Measurements from ENCODE around the gene SPACA4. TPM values are rescaled to one million over a fixed set of nuclear protein-coding genes. Genes with fewer than 3 reads are reported as not detected.
A peak's percentile ranks its signal among the peaks of the same experiment; 100 is the strongest.

Gene SPACA4
- polyA plus RNA-seq, 2 of the 4 experiments (the other 2 are of a cell fraction) = 0.08 to 0.12 TPM

DNA sequence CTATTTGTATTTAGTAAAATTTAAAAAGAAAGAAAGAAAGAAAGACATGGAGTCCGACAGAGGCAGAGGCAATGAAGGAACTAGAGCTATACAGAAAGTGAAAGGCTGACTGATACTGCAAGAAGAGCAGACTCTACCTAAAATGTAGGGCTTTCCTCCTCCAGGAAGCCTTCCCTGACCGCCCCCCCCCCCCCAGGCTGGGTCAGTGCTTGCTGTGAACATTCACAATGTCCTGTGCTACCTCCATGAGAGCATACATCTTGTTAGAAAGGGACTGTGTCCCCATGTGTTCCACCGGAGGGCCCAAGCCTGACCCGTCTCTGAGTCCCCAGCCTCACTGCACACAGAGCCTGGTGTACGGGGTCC is 45.1 kb downstream of the SPACA4 start:
- FAIRE-seq (no peak), ATAC-seq (peak; percentile 16 to 37; a peak in 3 of 6 replicates), DNase-seq (ENCODE audit: low read depth in 1 of 2, low spot score in 1 of 2) (no peak)
- TF ChIP-seq ZFP36 (IDR thresholded peaks at IDR 0.05; ENCODE audit: borderline replicate concordance, partially characterized antibody) (peak; percentile 79), ZSCAN20 (CRISPR knock-in tag; IDR thresholded peaks at IDR 0.05) (no peak)
- CTCF ChIA-PET = interaction anchor here (1.0 to 2.0 kb wide), 4 partner anchors 36 to 190 kb away, joined by 4 to 8 read pairs (median 4); no protein-coding TSS in a partner anchor
- POLR2A ChIA-PET = no interaction called here
- H3K9me3 ChIP-seq = no peaks in the 10 kb centered on the region
- H3K27ac ChIP-seq = no peak overlapping the region
- H3K4me2 ChIP-seq = no peak overlapping the region
- H3K4me3 ChIP-seq = no peak overlapping the region
- H3K4me1 ChIP-seq = peaks cover 5% of the 10 kb centered on the region; the same call in 2 of the 3 replicates
- WGBS (ENCODE audit: missing lambda C conversion rate) = 78% methylated on average over 5 of the region's 5 CpGs

- Histone ChIP-seq H3K9me3 (no peaks in the 10 kb centered on the region), H3K4me2 (no peak overlapping the region), H3K4me1 (no peaks in the 10 kb centered on the region), H3K4me3 (no peak overlapping the region), H3K27ac (0 out of 6 replicates have a peak overlapping the region, but pooled peaks of 1 of the 2 experiments have one; percentile 5)
- TF ChIP-seq NPAS2 (CRISPR knock-in tag; IDR thresholded peaks at IDR 0.05; ENCODE audit: borderline replicate concordance) = no peak
- TF ChIP-seq EHF (CRISPR knock-in tag; IDR thresholded peaks at IDR 0.05) = no peak
- no peak for TF ChIP-seq CBX2 (IDR thresholded peaks at IDR 0.05; ENCODE audit: borderline replicate concordance, low read depth)
- no peak for TF ChIP-seq PHF8 (IDR thresholded peaks at IDR 0.05; ENCODE audit: borderline replicate concordance, low read depth)
- TF ChIP-seq, protein P1, sequence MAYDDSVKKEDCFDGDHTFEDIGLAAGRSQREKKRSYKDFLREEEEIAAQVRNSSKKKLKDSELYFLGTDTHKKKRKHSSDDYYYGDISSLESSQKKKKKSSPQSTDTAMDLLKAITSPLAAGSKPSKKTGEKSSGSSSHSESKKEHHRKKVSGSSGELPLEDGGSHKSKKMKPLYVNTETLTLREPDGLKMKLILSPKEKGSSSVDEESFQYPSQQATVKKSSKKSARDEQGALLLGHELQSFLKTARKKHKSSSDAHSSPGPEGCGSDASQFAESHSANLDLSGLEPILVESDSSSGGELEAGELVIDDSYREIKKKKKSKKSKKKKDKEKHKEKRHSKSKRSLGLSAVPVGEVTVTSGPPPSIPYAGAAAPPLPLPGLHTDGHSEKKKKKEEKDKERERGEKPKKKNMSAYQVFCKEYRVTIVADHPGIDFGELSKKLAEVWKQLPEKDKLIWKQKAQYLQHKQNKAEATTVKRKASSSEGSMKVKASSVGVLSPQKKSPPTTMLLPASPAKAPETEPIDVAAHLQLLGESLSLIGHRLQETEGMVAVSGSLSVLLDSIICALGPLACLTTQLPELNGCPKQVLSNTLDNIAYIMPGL (CRISPR knock-in tag; IDR thresholded peaks at IDR 0.05; ENCODE audit: borderline replicate concordance) = no peak
- no peak for TF ChIP-seq CHD2 (IDR thresholded peaks at IDR 0.05; ENCODE audit: low read length, partially characterized antibody)
- no peak for TF ChIP-seq KDM1A (IDR thresholded peaks at IDR 0.05; ENCODE audit: low read depth)
- no peak for TF ChIP-seq MAFK (IDR thresholded peaks at IDR 0.05; ENCODE audit: partially characterized antibody)
- TF ChIP-seq SMC3 (IDR thresholded peaks at IDR 0.05) = no peak
- no peak for TF ChIP-seq EHMT2 (IDR thresholded peaks at IDR 0.05; ENCODE audit: low read depth)
- no peak for TF ChIP-seq RNF2 (IDR thresholded peaks at IDR 0.05; ENCODE audit: borderline replicate concordance, low read depth)
- no peak for TF ChIP-seq ZFP36 (IDR thresholded peaks at IDR 0.05; ENCODE audit: borderline replicate concordance, partially characterized antibody)
- TF ChIP-seq JUN (IDR thresholded peaks at IDR 0.05) = no peak
- no peak for TF ChIP-seq MYC (IDR thresholded peaks at IDR 0.05; ENCODE audit: borderline replicate concordance, low read length)
- TF ChIP-seq ZNF302 (CRISPR knock-in tag; IDR thresholded peaks at IDR 0.05) = no peak
- TF ChIP-seq HOXB5 (CRISPR knock-in tag; IDR thresholded peaks at IDR 0.05) = no peak
- no peak for TF ChIP-seq HEYL (CRISPR knock-in tag; IDR thresholded peaks at IDR 0.05)
- TF ChIP-seq HOXB13 (CRISPR knock-in tag; IDR thresholded peaks at IDR 0.05; ENCODE audit: low read depth) = no peak
- 69% methylated on average over 11 of the region's 11 CpGs for WGBS (ENCODE audit: missing lambda C conversion rate)
- ATAC-seq = no peak
- no peak for FAIRE-seq
- POLR2A ChIA-PET = no interaction called here
- CTCF ChIA-PET = interaction anchor here (0.7 to 5.7 kb wide), 7 partner anchors 9 to 84 kb away, joined by 3 to 29 read pairs (median 4); partner anchors contain the start of gene CA11
- DNase-seq (ENCODE audit: low read depth in 1 of 2, low spot score in 1 of 2) = no peak
Measured at GRCh38 chr19:48654299-48655059, 47.9 kb downstream of the SPACA4 start.

GRCh38 chr19:48656840-48657474 is 50.4 kb downstream of the SPACA4 start:
- Histone ChIP-seq H3K4me1 (no peaks in the 10 kb centered on the region), H3K4me2 (no peak overlapping the region), H3K9me3 (no peaks in the 10 kb centered on the region), H3K4me3 (no peak overlapping the region), H3K27ac (no peak overlapping the region)
- peak in 1 of 2 experiments; percentile 65 for DNase-seq (ENCODE audit: low read depth in 1 of 2, low spot score in 1 of 2)
- CTCF ChIA-PET = interaction anchor here (0.6 to 5.7 kb wide), 13 partner anchors 9 to 341 kb away, joined by 3 to 29 read pairs (median 4); partner anchors contain the start of gene CA11
- WGBS (ENCODE audit: missing lambda C conversion rate) = 55% methylated on average over 16 of the region's 16 CpGs
- ATAC-seq = peak; percentile 35 to 42; a peak in 5 of 6 replicates
- FAIRE-seq = no peak
- POLR2A ChIA-PET = no interaction called here
- TF ChIP-seq PHF8 (IDR thresholded peaks at IDR 0.05; ENCODE audit: borderline replicate concordance, low read depth) (no peak), ZSCAN20 (CRISPR knock-in tag; IDR thresholded peaks at IDR 0.05) (no peak), RFX5 (IDR thresholded peaks at IDR 0.05) (peak; percentile 69), USF2 (IDR thresholded peaks at IDR 0.05) (peak; percentile 33; the same call in 1 of the 2 replicates)

Data from A549 (cell line).